PC-9 (cell line): Measurements from ENCODE around the gene ZNF438. TPM values are rescaled to one million over a fixed set of nuclear protein-coding genes. Genes with fewer than 3 reads are reported as not detected.

Experiments used
- BruUV-seq: library from RNA; stranded (reverse); fragments of 400-500 nt; replicated peaks from 2 replicates; lab custom pipeline; 2021; lab: Mats Ljungman, UMichigan
- CTCF ChIA-PET: fragments of 300-600 bp; sonication (Branson Sonifier 250); formaldehyde crosslinking; loops from one replicate; lab custom pipeline; 2022; ENCODE audit warnings: antibody characterized with exemption; lab: Charles Lee
- POLR2A ChIA-PET: fragments of 300-600 bp; sonication (Branson Sonifier 250); formaldehyde crosslinking; loops from one replicate; lab custom pipeline; 2022; ENCODE audit warnings: antibody characterized with exemption; ENCODE audit not compliant: unreplicated experiment; lab: Charles Lee
- DNase-seq, 2 experiments: peaks; one replicate each; pipeline versions ENCODE4 v3.0.0 to v3.0.0-alpha.2; 2015 to 2022; ENCODE audit warnings: mixed read lengths in 1 of 2
- H2AFZ ChIP-seq: fragments of 200-600 bp; sonication (generic); 2 replicates; pipeline ENCODE4 v1.8.1; 2017; ENCODE audit warnings: antibody characterized with exemption
- H3F3A ChIP-seq: fragments of 200-600 bp; sonication (generic); 2 replicates; pipeline ENCODE4 v1.8.1; 2017; ENCODE audit warnings: antibody characterized with exemption, mild to moderate bottlenecking, low read depth; ENCODE audit not compliant: insufficient read depth
- H3K27ac ChIP-seq: fragments of 200-600 bp; sonication (generic); 2 replicates; pipeline ENCODE4 v1.6.1; 2016; ENCODE audit warnings: mixed run types
- H3K27me3 ChIP-seq: fragments of 200-600 bp; sonication (generic); 2 replicates; pipeline ENCODE4 v1.6.1; 2016; ENCODE audit warnings: low read depth, mixed run types; ENCODE audit not compliant: insufficient read depth
- H3K36me3 ChIP-seq: fragments of 200-600 bp; sonication (generic); 2 replicates; pipeline ENCODE4 v1.6.1; 2016; ENCODE audit warnings: low read depth, mixed run types
- H3K4me1 ChIP-seq: fragments of 200-600 bp; sonication (generic); replicated peaks from 2 replicates; pipeline ENCODE4 v1.6.1; 2016; ENCODE audit warnings: mixed run types; ENCODE audit not compliant: insufficient read depth
- H3K4me2 ChIP-seq: fragments of 200-600 bp; sonication (generic); 2 replicates; pipeline ENCODE4 v1.6.1; 2017; ENCODE audit warnings: mixed run types
- H3K4me3 ChIP-seq: fragments of 200-600 bp; sonication (generic); 2 replicates; pipeline ENCODE4 v1.6.1; 2016; ENCODE audit warnings: mixed run types
- H3K79me2 ChIP-seq: fragments of 200-600 bp; sonication (generic); 2 replicates; pipeline ENCODE4 v1.6.1; 2017; ENCODE audit warnings: low read depth, mixed run types
- H3K9me2 ChIP-seq: fragments of 200-600 bp; sonication (generic); 2 replicates; pipeline ENCODE4 v1.8.1; 2017; ENCODE audit warnings: mild to moderate bottlenecking; ENCODE audit not compliant: insufficient read depth
- H3K9me3 ChIP-seq: fragments of 200-600 bp; sonication (generic); 2 replicates; pipeline ENCODE4 v1.8.1; 2016; ENCODE audit warnings: low read depth; ENCODE audit not compliant: insufficient read depth
- H4K20me1 ChIP-seq: fragments of 200-600 bp; sonication (generic); 2 replicates; pipeline ENCODE4 v1.8.1; 2017; ENCODE audit not compliant: insufficient read depth
- CTCF ChIP-seq: fragments of 200-600 bp; sonication (generic); conservative IDR thresholded peaks from 2 replicates; pipeline ENCODE4 v1.6.1; 2017; ENCODE audit warnings: mixed run types, antibody characterized with exemption, mild to moderate bottlenecking, moderate library complexity
- EZH2 ChIP-seq: fragments of 200-600 bp; sonication (generic); IDR thresholded peaks from 2 replicates; pipeline ENCODE4 v1.8.0; 2017; ENCODE audit warnings: antibody characterized with exemption, low read depth
- intact Hi-C: fragments of 100-400 bp; cut with micrococcal nuclease; formaldehyde crosslinking; loops from one replicate; pipeline ENCODE4 v1.10.0; 2022; ENCODE audit not compliant: unreplicated experiment
- total RNA-seq: library from RNA; stranded (reverse); gene quantifications from 2 replicates; pipeline ENCODE4 v1.2.3, GENCODE V29; 2021

ZNF438 gene
- total RNA-seq, 1 experiment from 2014 or later = 4.7 TPM

DNA sequence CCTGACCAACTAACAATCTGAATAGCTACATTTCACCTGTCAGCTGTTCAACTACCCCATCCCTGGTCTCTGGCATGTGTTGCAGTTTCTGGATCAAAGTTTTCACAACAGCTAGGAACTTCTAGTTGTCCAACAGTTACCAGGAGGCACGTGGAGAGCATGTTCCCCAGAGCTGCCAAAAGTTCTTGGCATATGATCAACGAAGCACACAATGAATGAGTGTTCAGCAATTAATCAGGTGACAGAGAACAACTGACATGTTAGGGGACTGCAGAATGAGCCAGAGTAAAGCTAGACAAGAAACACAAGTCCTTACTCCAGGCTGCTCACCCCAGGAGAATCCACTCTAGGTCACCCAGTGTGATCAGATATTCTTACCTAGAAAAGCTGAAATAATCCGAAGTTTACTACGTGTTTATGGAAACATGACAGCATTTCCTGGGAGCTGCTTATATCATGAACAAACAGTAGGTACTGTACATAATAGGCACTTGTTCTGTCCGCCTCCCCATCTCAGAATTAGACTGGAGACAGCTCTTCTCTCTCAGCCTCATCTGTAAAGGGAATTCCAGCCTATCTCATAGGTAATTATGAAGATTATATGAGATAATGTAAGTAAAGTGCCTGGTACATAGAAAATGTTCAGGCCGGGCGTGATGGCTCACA is 50.6 kb downstream of the ZNF438 start:
- no peak for TF ChIP-seq CTCF
- TF ChIP-seq EZH2 = no peak
- Histone ChIP-seq H3K9me3 (no peaks in the 10 kb centered on the region), H3K27ac (no peak overlapping the region), H2AFZ (no peak overlapping the region), H3K4me2 (no peak overlapping the region), H3K4me3 (no peak overlapping the region), H3K79me2 (no peaks in the 10 kb centered on the region), H3F3A (peaks cover 15% of the 10 kb centered on the region), H3K9me2 (no peaks in the 10 kb centered on the region), H4K20me1 (no peaks in the 10 kb centered on the region), H3K27me3 (no peaks in the 10 kb centered on the region), H3K4me1 (peaks cover 22% of the 10 kb centered on the region), H3K36me3 (no peaks in the 10 kb centered on the region)
- POLR2A ChIA-PET = no interaction called here
- no TSS peak for BruUV-seq
- CTCF ChIA-PET = no interaction called here
- no peak for DNase-seq
- intact Hi-C loops = no loop called here

GRCh38 chr10:30979956-30980355 is 51.7 kb downstream of the ZNF438 start:
- H2AFZ ChIP-seq = no peak overlapping the region
- no peaks in the 10 kb centered on the region for H3K27me3 ChIP-seq
- no peaks in the 10 kb centered on the region for H3K79me2 ChIP-seq
- no peak for DNase-seq
- no peak for TF ChIP-seq CTCF
- TF ChIP-seq EZH2 = no peak
- POLR2A ChIA-PET = no interaction called here
- H3K27ac ChIP-seq = no peak overlapping the region
- H3K9me2 ChIP-seq = no peaks in the 10 kb centered on the region
- no peak overlapping the region for H3K4me3 ChIP-seq
- intact Hi-C loops = no loop called here
- no TSS peak for BruUV-seq
- H3K36me3 ChIP-seq = no peaks in the 10 kb centered on the region
- H3F3A ChIP-seq = peaks cover 4% of the 10 kb centered on the region
- H4K20me1 ChIP-seq = no peaks in the 10 kb centered on the region
- no peak overlapping the region for H3K4me2 ChIP-seq
- H3K4me1 ChIP-seq = peaks cover 11% of the 10 kb centered on the region
- H3K9me3 ChIP-seq = no peaks in the 10 kb centered on the region
- CTCF ChIA-PET = no interaction called here

DNA sequence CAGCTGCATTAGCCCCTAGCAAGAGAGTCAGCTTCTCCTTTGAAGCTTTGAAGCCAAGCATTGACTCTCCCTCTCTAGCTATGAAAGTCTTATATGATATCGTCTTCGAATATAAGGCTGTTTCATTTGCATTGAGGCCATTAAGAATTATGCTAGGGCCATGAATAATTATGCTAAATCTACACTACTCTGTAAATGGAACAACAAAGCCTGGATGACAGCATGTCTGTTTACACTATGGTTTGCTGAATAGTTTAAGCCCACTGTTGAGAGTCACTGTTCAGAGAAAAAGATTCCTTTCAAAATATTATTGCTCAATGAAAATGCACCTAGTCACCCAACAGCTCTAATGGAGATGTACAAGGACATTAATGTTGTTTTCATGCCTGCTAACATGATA is 52.8 kb downstream of the ZNF438 start:
- Histone ChIP-seq H3K79me2 (no peaks in the 10 kb centered on the region), H3K27ac (no peak overlapping the region), H3K4me3 (no peak overlapping the region), H3K9me3 (no peaks in the 10 kb centered on the region), H3K27me3 (no peaks in the 10 kb centered on the region), H2AFZ (no peak overlapping the region), H3F3A (no peaks in the 10 kb centered on the region), H3K4me1 (no peaks in the 10 kb centered on the region), H3K4me2 (no peak overlapping the region), H3K36me3 (no peaks in the 10 kb centered on the region), H3K9me2 (no peaks in the 10 kb centered on the region), H4K20me1 (no peaks in the 10 kb centered on the region)
- CTCF ChIA-PET = no interaction called here
- intact Hi-C loops = no loop called here
- POLR2A ChIA-PET = no interaction called here
- BruUV-seq = no TSS peak
- no peak for DNase-seq
- TF ChIP-seq EZH2 (no peak), CTCF (no peak)
